Mesothelial cell of epicardium (in vitro differentiated cells): Measurements from ENCODE around the gene TMC5. TPM values are rescaled to one million over a fixed set of nuclear protein-coding genes. Genes with fewer than 3 reads are reported as not detected.

Experiments
- DNase-seq, 2 experiments: peaks; one replicate each; pipeline ENCODE4 v3.0.0; 2021; ENCODE audit warnings: low spot score in 2 of 2; ENCODE audit not compliant: unreplicated experiment in 2 of 2
- H3K27ac Mint-ChIP-seq: 2 replicates; pipeline ENCODE4 v1.8.0; 2021; ENCODE audit warnings: mixed read lengths
- H3K27me3 Mint-ChIP-seq: 2 replicates; pipeline ENCODE4 v1.8.0; 2021; ENCODE audit warnings: low read depth, mixed read lengths
- H3K36me3 Mint-ChIP-seq: 2 replicates; pipeline ENCODE4 v1.8.0; 2021; ENCODE audit warnings: mixed read lengths
- H3K4me1 Mint-ChIP-seq: 2 replicates; pipeline ENCODE4 v1.8.0; 2021; ENCODE audit warnings: mixed read lengths
- H3K4me3 Mint-ChIP-seq: 2 replicates; pipeline ENCODE4 v1.8.0; 2021; ENCODE audit warnings: mild to moderate bottlenecking, moderate library complexity, mixed read lengths
- H3K9me3 Mint-ChIP-seq: 2 replicates; pipeline ENCODE4 v1.8.0; 2021; ENCODE audit warnings: mixed read lengths
- CTCF ChIP-seq: fragments of 200-600 bp; sonication (generic); IDR thresholded peaks from one replicate; pipeline ENCODE4 v1.5.0; 2021; ENCODE audit warnings: antibody characterized with exemption; ENCODE audit not compliant: unreplicated experiment
- total RNA-seq: library from RNA; stranded (reverse); gene quantifications from 3 replicates; pipeline ENCODE4 v1.2.1, GENCODE V29; 2021

The TMC5 gene
- total RNA-seq, 1 donor from 2014 or later = 1.4 TPM

DNA sequence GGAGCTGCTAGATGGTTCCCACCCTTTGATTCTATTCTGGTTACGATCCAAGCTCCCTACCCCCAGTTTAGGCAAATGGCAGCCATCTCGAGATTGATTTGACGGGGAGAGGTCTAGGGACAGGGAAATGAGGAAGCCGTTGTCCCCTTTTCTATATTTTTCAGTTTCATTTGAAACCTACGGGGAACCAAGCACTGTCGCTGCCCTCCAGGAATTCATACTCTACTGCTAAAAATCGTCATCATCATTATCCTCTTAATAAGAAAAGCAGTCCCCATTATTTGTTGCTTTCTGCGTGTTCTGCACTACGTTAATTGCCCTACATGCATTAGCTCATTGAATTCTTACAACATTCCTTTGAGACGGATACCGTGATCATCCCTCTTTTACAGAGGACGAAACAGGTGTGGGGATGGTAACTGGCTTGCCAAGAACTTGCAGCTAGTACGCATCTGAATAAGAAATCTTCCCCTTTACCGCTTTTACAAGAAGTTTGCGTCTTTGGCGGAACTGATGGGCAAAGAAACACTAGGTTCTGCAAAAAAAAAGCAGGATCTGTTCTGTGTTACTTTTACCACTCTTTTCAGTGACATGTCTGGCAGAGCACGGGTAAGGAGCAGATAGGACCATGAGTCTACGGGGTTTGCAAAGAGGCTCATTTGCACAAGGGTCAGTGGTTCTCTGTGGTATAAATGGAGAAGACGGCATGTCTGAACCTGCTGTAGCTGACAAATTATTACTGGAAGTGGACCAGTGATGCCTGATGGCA, 107.1 kb downstream of the TMC5 start:
- peak overlapping the region; percentile 91 for H3K4me3 Mint-ChIP-seq
- no peak for TF ChIP-seq CTCF
- H3K9me3 Mint-ChIP-seq = no peaks in the 10 kb centered on the region
- DNase-seq = no peak
- H3K27me3 Mint-ChIP-seq = no peaks in the 10 kb centered on the region
- peak overlapping the region; percentile 94 for H3K27ac Mint-ChIP-seq
- peaks cover 3% of the 10 kb centered on the region for H3K36me3 Mint-ChIP-seq
- peaks cover 33% of the 10 kb centered on the region for H3K4me1 Mint-ChIP-seq

GRCh38 chr16:19525385-19525723, 107.7 kb downstream of the TMC5 start:
- DNase-seq = no peak
- H3K4me1 Mint-ChIP-seq = peaks cover 29% of the 10 kb centered on the region
- H3K9me3 Mint-ChIP-seq = no peaks in the 10 kb centered on the region
- peak overlapping the region; percentile 94 for H3K27ac Mint-ChIP-seq
- TF ChIP-seq CTCF = no peak
- H3K36me3 Mint-ChIP-seq = peaks cover 3% of the 10 kb centered on the region
- H3K27me3 Mint-ChIP-seq = no peaks in the 10 kb centered on the region
- peak overlapping the region; percentile 91 for H3K4me3 Mint-ChIP-seq

GRCh38 chr16:19527161-19527560, 109.5 kb downstream of the TMC5 start:
- H3K4me1 Mint-ChIP-seq = peaks cover 17% of the 10 kb centered on the region
- no peak overlapping the region for H3K27ac Mint-ChIP-seq
- no peak for DNase-seq
- no peaks in the 10 kb centered on the region for H3K9me3 Mint-ChIP-seq
- no peaks in the 10 kb centered on the region for H3K27me3 Mint-ChIP-seq
- peaks cover 5% of the 10 kb centered on the region for H3K36me3 Mint-ChIP-seq
- H3K4me3 Mint-ChIP-seq = no peak overlapping the region
- no peak for TF ChIP-seq CTCF

DNA sequence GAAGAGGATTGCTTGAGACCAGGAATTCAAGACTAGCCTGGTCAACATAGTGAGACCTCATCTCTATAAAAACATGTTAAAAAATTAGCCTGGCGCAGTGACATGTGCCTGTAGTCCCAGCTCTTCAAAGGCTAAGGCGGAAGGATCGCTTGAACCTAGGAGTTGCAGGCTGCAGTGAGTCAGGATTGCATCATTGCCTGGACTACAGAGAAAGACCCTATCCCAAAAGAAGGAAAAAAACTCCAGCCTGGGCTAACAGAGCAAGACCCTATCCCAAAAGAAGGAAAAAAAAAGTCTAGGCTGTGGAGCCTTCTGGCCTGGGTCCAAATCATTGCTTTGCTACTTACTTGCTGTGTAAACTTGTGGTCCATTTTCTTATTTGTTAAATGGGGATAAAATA, 111.0 kb downstream of the TMC5 start:
- H3K9me3 Mint-ChIP-seq = no peaks in the 10 kb centered on the region
- H3K4me1 Mint-ChIP-seq = peaks cover 13% of the 10 kb centered on the region
- no peak overlapping the region for H3K27ac Mint-ChIP-seq
- no peak overlapping the region for H3K4me3 Mint-ChIP-seq
- H3K36me3 Mint-ChIP-seq = peaks cover 11% of the 10 kb centered on the region
- no peak for DNase-seq
- TF ChIP-seq CTCF = no peak
- no peaks in the 10 kb centered on the region for H3K27me3 Mint-ChIP-seq

GRCh38 chr16:19532601-19533000, 114.9 kb downstream of the TMC5 start:
- Mint-ChIP-seq H3K9me3 (no peaks in the 10 kb centered on the region), H3K36me3 (peaks cover 15% of the 10 kb centered on the region), H3K27me3 (no peaks in the 10 kb centered on the region), H3K4me1 (no peaks in the 10 kb centered on the region), H3K27ac (no peak overlapping the region), H3K4me3 (no peak overlapping the region)
- no peak for DNase-seq
- no peak for TF ChIP-seq CTCF
